GM18907 (cell line): ENCODE results near the gene MT1E.
"Not testable (repeated sequence)": the region's sequence is repeated elsewhere in the genome, so short reads cannot be mapped to it uniquely, and the experiment has no call there.

ENCODE experiments used
- ATAC-seq: cut with Tn5 transposase; IDR thresholded peaks from one replicate; pipeline ENCODE4 v1.9.1; 2021; ENCODE audit warnings: mild to moderate bottlenecking, moderate library complexity; ENCODE audit not compliant: unreplicated experiment

MT1E gene

GRCh38 chr16:56669005-56669839, 43.6 kb downstream of the MT1E start, which contains the start of gene MT1H:
MT1H (plus strand) TSS chr16:56669814; CDS start chr16:56669885, 71 bp downstream.
- ATAC-seq = no peak

DNA sequence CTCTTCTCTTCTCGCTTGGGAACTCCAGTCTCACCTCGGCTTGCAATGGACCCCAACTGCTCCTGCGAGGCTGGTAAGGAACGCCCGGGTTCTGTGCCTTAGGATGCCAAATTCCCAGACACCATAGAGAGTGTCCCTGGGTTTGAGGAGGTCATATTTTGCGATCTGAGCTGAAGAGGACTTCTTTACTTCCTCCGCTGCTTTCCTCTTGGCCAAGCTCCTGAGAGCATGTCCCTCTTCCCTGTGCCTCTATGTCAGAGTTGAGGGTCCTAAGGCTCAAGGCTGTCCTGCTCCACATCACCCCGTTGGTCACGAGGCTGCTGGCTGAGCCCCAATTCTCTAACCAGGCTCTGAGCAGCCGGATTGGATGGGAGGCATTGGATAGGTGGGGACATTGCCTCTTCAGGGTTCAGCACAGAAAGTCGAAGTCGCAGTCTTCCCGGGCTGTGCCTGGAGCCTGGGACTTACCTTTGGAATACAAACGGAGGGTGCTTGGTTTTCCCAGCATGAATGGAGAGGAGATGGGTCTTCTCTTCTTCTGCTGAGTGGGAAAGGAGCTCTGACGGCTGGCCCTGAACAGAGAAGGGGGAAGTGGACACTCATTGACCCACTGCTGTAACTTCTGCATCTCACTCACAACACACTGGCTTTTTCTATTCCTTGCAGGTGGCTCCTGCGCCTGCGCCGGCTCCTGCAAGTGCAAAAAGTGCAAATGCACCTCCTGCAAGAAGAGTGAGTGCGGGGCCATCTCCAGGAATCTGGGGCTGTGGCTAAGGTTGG, 44.4 kb downstream of the MT1E start:
- ATAC-seq = no peak

DNA sequence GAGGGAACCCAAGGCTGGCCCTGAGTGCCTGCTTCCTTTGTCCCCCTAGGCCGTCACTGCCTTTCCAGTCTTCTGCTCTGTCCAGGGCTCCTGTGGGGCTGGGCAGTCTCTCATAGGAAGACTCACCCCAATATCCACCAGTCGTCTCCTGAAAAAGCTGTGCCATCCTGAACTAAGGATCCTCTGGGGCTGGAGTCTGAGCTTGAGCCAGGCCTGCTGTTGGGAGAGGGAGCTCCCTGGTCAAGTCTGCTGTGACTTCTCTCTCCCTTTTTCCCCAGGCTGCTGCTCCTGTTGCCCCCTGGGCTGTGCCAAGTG, 45.0 kb downstream of the MT1E start:
- ATAC-seq = no peak

DNA sequence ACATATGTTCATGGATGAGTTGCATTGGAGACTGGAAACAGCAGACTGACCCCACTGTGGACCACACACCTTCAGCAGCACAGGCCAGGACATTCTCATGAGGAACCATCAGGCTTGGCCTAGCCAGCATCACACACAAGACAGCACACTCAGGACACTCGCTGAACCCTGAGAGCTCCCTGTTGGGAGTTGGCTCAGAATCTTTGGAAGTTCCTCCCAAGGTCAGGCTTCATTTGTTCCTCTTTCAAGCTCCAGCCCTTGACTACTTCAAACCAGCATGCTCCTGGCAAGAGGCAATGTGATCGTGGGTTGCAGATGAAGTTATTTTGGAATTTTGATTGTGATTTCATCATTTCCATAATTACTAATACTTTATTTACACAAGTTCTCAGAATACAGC, 46.1 kb downstream of the MT1E start:
- ATAC-seq = not testable (repeated sequence)

GRCh38 chr16:56672171-56672570, 46.6 kb downstream of the MT1E start:
- ATAC-seq = not testable (repeated sequence)

DNA sequence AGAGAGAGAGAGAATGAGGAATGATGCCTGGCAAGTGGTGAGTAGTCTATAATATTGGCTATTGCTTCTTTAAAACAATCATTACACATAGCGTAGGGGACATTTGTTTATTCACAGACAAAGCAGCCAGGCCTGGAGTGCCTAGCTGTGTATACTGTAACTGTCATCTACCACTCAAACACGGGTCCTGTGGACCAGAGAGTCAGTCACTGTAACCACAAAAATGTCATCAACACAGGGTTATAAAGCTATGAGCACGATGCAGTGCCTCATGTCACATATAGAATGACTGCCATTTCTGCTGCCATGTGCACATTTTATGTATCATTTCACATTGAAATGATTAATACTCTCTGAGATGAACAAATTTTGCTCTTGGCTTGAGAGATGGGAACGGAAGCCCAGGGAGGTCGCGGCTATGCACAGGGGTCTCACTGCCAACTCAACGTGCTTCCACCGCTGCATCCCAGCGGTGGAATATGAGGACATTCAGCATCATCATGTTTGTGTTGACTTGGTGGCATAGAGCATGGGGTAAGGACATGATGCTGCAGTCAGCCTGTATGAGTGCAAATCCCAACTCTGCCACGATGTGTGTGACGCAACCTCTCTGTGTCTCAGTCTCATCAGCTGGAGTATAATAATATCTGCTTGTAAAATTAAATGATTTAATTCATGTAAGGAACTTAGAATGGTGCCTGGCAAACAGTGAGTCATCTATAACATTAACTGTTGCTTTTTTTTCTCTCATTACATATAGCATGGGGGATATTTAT, 47.4 kb downstream of the MT1E start:
- ATAC-seq = no peak

DNA sequence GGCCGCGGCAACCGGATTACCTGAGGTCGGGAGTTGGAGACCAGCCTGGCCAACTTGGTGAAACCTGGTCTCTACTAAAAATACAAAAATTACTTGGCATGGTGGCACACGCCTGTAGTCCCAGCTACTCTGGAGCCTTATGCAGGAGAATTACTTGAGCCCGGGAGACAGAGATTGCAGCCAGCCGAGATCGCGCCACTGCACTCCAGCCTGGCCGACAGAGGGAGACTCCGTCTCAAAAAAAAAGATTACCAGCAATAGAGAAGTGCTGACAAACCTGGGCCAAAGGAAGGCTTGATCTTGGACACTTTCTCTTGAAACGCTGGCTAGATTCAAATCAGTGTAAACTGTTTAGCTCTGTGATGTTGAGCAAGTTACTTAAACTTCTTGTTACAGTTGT, 48.3 kb downstream of the MT1E start:
- no peak for ATAC-seq

- ATAC-seq = not testable (repeated sequence)
Measured at GRCh38 chr16:56674570-56674969, 49.0 kb downstream of the MT1E start.

DNA sequence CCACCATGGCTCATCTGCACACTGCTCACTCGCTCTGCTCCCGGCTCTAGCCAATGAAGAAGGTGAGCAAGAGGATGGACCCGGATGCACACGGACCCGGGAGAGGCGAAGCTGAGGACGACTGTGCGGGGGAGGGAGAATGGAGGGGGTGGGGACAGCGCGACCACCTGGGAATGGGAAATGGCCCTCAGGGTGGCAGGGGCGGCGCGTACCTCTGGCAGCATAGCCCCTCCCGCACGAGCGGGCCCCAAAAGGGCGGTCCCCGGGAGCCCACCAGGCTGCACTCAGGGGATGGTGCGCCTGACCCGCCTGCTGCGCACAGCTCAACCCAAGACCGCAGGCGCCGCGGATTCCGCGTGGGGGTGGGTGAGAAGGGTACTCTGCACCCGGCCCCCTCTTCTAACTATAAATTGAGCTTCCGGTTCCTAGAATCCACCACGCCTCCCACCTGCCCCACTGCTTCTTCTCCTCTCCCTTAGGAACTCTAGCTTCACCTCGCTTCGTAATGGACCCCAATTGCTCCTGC, 50.2 kb downstream of the MT1E start:
- ATAC-seq = no peak
